ENCODE data around the gene TTC9B.

DNA sequence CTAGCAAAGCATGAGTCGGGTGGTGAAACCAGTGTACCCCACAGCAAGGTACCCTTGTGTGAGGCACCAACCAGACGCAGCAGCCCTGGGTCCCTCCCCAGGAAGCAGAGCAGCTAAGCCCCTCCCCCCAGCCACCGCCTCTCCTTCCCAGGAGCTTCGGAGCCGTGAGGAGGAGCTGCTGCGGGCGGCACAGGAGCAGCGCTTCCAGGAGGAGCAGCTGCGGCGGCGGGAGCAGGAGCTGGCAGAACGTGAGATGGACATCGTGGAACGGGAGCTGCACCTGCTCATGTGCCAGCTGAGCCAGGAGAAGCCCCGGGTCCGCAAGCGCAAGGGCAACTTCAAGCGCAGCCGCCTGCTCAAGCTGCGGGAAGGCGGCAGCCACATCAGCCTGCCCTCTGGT lies 12.4 kb downstream of the TTC9B start:
- TF ChIP-seq POLR2AphosphoS5 (IDR thresholded peaks at IDR 0.05; ENCODE audit: low read depth, low read length): no peak
- TF ChIP-seq, protein P1, sequence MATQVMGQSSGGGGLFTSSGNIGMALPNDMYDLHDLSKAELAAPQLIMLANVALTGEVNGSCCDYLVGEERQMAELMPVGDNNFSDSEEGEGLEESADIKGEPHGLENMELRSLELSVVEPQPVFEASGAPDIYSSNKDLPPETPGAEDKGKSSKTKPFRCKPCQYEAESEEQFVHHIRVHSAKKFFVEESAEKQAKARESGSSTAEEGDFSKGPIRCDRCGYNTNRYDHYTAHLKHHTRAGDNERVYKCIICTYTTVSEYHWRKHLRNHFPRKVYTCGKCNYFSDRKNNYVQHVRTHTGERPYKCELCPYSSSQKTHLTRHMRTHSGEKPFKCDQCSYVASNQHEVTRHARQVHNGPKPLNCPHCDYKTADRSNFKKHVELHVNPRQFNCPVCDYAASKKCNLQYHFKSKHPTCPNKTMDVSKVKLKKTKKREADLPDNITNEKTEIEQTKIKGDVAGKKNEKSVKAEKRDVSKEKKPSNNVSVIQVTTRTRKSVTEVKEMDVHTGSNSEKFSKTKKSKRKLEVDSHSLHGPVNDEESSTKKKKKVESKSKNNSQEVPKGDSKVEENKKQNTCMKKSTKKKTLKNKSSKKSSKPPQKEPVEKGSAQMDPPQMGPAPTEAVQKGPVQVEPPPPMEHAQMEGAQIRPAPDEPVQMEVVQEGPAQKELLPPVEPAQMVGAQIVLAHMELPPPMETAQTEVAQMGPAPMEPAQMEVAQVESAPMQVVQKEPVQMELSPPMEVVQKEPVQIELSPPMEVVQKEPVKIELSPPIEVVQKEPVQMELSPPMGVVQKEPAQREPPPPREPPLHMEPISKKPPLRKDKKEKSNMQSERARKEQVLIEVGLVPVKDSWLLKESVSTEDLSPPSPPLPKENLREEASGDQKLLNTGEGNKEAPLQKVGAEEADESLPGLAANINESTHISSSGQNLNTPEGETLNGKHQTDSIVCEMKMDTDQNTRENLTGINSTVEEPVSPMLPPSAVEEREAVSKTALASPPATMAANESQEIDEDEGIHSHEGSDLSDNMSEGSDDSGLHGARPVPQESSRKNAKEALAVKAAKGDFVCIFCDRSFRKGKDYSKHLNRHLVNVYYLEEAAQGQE (IDR thresholded peaks at IDR 0.05; ENCODE audit: insufficient read depth in 1 of 2, low read depth in 2 of 2, low read length in 2 of 2): no peak
